HG02852 (cell line): ENCODE data around the gene UFSP2.

Experiments
- ATAC-seq: cut with Tn5 transposase; IDR thresholded peaks from one replicate; pipeline ENCODE4 v1.9.1; 2021; ENCODE audit warnings: mild to moderate bottlenecking, moderate library complexity; ENCODE audit not compliant: unreplicated experiment

UFSP2 gene

GRCh38 chr4:185425647-185426352 is at the start of gene UFSP2:
Gene UFSP2, minus strand, starts transcription at chr4:185425964. Its CDS starts 96 bp downstream, at chr4:185425868.
- ATAC-seq = peak; percentile 96

GRCh38 chr4:185473247-185473646 is 47.5 kb upstream of the UFSP2 start:
- no peak for ATAC-seq

- no peak for ATAC-seq
These were observed 46.4 kb upstream of the UFSP2 start for GRCh38 chr4:185472103-185472542.

GRCh38 chr4:185471235-185472102 is 45.7 kb upstream of the UFSP2 start, which contains the start of gene CCDC110:
Gene CCDC110, minus strand, starts transcription at chr4:185471733. Its CDS starts 50 bp downstream, at chr4:185471683.
- ATAC-seq = peak; percentile 91

GRCh38 chr4:185470501-185471195 is 44.9 kb upstream of the UFSP2 start:
- ATAC-seq = no peak

GRCh38 chr4:185469580-185470154 is 43.9 kb upstream of the UFSP2 start:
- ATAC-seq = no peak

- ATAC-seq = no peak
These were observed 43.2 kb upstream of the UFSP2 start for GRCh38 chr4:185468999-185469398.

GRCh38 chr4:185467991-185468390 is 42.2 kb upstream of the UFSP2 start:
- ATAC-seq = no peak

- ATAC-seq = no peak
These were observed 41.3 kb upstream of the UFSP2 start for GRCh38 chr4:185467101-185467500.

GRCh38 chr4:185465707-185466106 is 39.9 kb upstream of the UFSP2 start:
- ATAC-seq = no peak

GRCh38 chr4:185464887-185465286 is 39.1 kb upstream of the UFSP2 start:
- no peak for ATAC-seq

GRCh38 chr4:185464183-185464582 is 38.4 kb upstream of the UFSP2 start:
- ATAC-seq = no peak

- ATAC-seq = no peak
These were observed 37.8 kb upstream of the UFSP2 start for GRCh38 chr4:185463541-185463940.

GRCh38 chr4:185461565-185461964 is 35.8 kb upstream of the UFSP2 start:
- no peak for ATAC-seq

GRCh38 chr4:185457136-185457535 is 31.4 kb upstream of the UFSP2 start:
- ATAC-seq = no peak

GRCh38 chr4:185456131-185456530 is 30.4 kb upstream of the UFSP2 start:
- no peak for ATAC-seq

- no peak for ATAC-seq
These were observed 19.4 kb upstream of the UFSP2 start for GRCh38 chr4:185445209-185445608.

GRCh38 chr4:185441479-185441878 is 15.7 kb upstream of the UFSP2 start:
- ATAC-seq = no peak

- ATAC-seq = peak; percentile 62
These were observed 12.0 kb upstream of the UFSP2 start for GRCh38 chr4:185437809-185438208.

GRCh38 chr4:185435466-185435865 is 9.7 kb upstream of the UFSP2 start:
- ATAC-seq = no peak

- no peak for ATAC-seq
These were observed 3.9 kb upstream of the UFSP2 start for GRCh38 chr4:185429660-185430059.
